ENCODE measurements around the gene ACSL5. TPM values are rescaled to one million over a fixed set of nuclear protein-coding genes. Genes with fewer than 3 reads are reported as not detected.
"Not testable (repeated sequence)": the region's sequence is repeated elsewhere in the genome, so short reads cannot be mapped to it uniquely, and the experiment has no call there.

Gene ACSL5
- total RNA-seq, 1 experiment from 2014 or later: 133 TPM

DNA sequence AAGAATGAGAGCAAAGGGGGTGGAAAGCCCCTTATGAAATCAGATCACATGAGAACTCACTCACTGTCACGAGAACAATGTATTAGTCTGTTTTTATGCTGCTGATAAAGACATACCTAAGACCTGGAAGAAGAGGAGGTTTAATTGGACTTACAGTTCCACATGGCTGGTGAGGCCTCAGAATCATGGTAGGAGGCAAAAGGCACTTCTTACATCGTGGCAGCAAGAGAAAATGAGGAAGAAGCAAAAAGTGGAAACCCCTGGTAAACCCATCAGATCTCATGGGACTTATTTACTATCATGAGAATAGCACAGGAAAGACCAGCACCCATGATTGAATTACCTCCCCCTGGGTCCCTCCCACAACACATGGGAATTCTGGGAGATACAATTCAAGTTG is 32.9 kb downstream of the ACSL5 start:
- not testable (repeated sequence) for DNase-seq (ENCODE audit: low spot score)

DNA sequence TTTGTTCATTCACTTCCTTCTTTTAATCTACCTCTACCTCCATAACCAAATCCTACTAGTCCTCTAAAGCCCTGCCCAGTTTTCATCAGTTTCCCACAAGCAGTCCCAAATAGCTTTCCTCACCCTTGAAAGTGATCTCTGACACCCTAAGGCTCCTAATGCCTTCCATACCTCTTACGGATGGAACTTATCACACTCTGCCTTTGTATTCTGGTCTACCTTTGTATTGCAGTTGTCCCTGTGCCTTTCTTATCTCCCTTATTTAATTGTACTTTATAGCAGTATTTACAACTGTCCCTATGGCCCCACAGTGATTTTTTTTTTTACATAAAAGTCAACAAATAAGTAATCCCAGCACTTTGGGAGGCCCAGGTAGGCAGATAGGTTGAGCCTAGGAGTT is 33.8 kb downstream of the ACSL5 start:
- DNase-seq (ENCODE audit: low spot score): no peak

DNA sequence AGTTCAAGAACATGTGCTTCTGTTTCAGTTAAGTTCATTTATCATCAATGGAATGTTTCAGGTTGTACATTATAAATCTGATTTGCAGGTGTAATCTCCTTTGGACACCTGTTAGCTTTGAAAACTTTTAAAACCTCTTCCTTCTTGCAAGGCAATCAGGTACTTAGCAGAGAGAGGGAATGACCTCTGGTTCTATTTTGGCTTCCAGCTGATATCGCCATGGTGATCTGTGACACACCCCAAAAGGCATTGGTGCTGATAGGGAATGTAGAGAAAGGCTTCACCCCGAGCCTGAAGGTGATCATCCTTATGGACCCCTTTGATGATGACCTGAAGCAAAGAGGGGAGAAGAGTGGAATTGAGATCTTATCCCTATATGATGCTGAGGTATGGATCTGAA is 35.4 kb downstream of the ACSL5 start:
- DNase-seq (ENCODE audit: low spot score): no peak

DNA sequence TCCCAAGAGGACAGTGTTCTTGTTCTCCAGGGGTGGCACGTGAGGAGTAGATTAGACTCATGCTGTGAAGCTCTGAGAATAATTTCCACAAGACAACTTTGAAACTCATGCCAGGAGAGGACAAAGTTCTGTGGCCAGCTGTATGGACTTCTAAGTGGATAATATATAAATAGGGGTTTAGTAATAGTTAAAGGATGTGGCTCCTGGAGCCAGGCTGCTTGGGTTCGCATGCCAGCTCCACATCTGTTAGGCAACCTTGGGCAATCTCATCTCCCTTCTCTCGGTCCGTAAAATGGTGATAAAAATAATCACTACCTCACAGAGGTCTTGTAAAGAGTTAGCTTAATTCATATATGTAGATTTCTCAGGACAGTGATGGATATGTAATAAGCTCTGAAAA is 35.8 kb downstream of the ACSL5 start:
- no peak for DNase-seq (ENCODE audit: low spot score)

DNA sequence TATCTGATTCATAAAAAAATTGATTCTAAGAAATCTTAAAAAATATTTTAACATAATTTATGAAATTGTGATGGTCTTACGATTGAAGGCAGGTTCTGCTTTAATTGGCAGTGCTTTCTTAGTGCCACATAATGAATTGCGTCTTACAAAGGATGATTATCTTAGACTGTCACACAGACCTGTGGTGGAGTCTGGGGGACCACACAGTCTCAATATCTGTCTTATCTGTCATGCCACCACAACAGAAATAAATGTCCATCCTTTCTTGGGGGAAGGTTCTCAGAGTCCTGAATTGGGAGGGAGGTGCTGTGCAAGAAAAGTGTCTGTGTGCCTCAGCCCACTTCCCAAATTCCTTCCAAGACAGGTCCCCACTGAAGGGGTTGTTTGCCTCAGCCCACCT is 38.8 kb downstream of the ACSL5 start:
- DNase-seq (ENCODE audit: low spot score): no peak

DNA sequence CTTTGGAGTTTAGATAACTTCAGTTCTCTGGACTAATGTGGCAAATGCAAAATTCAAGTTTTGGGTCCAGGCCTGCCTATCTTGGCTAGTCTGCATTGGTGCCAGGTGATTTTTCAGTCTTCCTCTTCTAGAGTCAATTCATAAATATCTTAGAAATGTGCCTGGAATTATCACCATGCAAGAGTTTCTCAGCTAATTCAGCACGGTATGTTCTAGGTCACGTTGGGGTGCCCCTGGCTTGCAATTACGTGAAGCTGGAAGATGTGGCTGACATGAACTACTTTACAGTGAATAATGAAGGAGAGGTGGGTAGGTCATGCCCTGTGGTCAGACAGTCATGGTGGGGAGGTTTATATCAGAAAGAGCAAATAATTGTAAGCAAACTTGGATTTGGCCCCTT is 47.8 kb downstream of the ACSL5 start:
- DNase-seq (ENCODE audit: low spot score): no peak

DNA sequence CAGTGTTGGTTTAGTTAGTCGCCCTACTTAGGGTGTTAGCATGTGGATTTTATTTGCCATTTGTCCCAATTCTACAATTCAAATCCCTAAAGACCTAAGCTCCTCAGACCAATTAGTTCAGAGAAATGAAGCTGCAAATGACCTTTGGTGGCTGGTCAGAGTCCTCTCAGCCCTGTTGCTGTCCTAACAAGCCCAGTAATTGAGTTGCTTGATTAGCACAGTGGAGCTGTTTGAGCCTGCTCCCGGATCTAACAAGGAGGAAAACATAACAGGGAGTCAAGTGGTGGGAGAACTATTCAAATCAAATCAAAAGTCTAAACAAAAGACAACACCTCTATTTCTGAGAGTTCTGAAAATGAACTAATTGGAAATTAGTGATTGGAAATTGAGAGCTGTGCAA is 50.7 kb downstream of the ACSL5 start:
- no peak for DNase-seq (ENCODE audit: low spot score)

DNA sequence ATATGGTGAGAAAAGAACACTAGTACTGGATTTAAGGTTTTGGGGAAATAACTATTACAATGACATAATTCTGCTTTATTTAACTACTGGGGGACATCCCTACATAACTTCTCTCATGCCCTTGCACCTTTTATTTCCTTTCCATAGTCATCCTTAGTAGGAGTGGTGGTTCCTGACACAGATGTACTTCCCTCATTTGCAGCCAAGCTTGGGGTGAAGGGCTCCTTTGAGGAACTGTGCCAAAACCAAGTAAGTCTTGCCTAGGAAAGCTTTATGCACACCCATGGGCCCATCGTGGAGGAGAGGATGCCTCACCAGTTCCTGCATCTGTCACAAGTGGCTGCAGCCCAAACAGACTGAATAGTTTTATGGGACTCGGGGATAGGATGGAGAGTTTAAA is 52.2 kb downstream of the ACSL5 start:
- DNase-seq (ENCODE audit: low spot score): no peak

DNA sequence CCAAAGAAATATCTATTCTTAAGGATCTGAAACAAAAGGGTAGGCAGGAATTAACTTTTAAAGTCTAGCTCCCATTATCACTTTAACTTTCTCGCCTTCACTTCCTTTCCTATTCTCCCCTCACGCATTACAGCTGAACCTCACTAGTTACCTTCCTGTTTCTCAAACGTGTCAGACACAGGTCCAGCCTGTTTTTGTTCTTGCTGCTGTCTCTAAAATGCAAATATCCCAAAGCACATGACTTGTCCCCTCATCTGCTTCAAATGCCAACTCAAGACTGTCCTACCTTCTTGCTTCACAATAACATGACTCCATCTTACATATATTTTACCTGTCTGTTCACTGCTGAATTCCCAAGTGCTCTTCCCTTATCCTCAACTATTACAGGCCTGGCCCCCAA is 55.2 kb downstream of the ACSL5 start:
- no peak for DNase-seq (ENCODE audit: low spot score)

DNA sequence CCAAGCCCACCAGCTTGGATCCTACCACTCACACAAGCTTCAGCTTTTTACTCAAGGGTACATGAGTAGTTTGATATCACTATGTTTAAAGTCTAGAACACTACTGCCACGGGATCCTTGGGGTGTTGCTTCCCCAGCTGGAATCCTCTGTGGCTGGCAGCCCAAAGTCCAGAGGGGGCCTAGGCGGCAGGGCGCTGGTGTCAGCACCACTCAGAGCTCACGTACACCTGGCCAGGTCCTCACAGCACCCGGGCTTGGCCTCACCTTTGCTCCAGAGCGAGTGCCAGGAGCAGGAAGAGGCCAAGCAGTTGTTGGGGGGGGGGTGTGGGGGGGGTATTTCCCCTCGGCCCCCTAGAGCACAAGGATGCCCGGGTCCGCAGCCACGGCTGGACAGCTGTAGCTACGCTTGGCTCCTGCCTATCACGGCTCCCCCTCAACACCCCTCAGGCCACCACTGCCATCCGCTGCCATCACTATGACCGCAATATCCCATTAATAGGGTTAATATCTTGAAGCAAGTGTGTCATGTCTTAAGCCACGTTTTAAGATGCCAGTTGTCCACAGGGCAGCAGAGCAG is 55.8 kb downstream of the ACSL5 start:
- DNase-seq (ENCODE audit: low spot score): no peak

DNA sequence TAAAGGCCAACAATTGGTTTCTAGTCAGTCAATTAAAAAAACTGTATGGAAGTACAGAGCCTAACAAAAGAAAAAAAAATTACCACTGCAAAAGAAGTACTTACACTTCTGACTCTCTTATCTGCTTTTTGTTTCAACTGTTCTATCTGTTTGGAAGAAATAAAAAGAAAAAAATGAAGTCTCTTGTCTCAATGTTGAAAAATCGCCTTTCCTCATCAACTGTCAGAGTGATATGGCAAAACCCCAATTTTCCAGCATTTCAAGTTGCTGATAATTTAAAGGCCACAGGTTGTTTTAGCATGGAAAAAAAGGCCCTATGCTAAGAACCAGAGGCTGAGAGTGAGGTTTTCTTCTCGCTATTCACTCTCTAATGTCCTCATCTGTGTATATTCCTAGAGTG is 59.2 kb downstream of the ACSL5 start:
- no peak for DNase-seq (ENCODE audit: low spot score)

DNA sequence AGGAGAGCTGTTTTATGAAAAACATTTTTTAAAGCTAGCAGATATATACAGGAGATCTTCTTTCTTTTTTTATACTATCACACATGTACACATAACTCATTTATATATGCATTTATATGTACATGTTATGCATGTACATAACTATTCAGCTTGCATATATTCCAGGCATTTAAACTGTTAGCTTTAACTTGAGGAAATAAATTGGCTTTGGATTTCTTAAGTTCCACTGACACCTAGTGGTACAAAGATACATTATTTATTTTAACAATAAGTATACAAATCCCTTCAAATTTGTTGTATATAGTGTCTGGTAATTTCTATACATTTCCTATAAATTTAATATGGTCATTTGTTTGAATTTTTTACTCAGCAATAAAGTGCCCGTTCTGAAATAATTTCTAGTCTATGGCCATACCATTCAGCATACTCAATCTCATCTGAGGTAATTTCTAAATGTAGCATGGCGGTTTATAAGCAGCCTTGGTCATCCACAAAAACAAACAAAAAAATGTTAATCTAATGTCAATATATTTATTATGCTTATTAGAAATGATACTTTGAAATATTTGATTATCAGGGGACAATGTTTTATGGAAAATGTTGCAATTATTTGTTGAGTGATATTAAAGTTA is 61.2 kb downstream of the ACSL5 start:
- peak; percentile 75 for DNase-seq (ENCODE audit: low spot score)

DNA sequence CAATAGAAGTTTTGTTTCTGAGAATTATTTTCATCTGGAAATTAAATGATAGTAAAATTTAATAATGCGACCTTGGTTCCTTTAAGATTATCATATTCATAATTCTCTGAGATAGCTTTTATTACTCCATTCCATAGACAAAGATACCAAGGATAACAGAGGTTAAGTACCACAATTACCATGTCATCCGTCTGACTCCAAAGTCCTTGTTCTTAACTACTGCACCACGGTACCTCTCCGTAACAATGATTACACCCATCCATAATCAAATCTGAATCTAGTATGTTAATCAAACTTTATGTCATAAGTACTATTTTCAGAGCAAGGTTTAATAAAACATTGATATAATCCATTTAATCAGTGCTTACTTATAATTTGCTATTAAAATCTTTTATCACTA is 64.4 kb downstream of the ACSL5 start:
- no peak for DNase-seq (ENCODE audit: low spot score)

DNA sequence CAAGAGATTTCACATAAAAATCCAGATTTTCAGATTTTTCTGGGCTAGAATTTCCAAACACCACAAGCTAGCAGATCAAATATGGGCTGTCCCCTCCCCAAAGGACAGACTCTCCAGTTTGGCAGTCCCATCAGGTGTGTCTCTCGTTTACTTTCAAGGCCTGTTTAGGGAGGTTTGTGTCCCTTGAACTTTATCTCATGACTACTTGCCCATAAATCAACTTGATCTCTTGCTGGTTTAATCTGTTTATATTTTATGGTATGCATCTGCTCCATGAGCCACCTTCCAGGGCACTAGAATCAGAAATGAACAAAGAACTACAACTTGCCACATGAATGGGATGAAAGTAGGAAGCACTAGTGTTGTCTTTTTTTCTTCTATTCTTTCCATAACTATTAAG is 67.6 kb downstream of the ACSL5 start:
- DNase-seq (ENCODE audit: low spot score): no peak

DNA sequence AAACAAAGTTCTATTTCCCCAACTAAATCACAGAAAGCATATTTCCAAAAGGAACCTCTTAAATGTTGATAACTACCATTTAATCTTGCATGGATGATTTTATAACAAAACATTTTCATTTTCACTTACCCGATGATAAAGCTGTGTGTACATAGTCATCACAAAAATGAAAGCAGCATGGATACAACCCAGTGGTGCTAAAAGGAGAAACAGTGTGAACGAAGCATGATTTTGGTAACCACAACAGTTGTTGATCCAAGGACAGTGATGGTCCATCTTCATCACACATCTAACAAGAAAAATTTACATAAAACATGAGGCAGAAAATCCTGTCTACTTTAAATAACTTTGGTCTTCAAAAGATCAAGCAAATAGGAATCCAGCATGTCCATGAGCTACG is 68.1 kb downstream of the ACSL5 start:
- DNase-seq (ENCODE audit: low spot score): no peak

DNA sequence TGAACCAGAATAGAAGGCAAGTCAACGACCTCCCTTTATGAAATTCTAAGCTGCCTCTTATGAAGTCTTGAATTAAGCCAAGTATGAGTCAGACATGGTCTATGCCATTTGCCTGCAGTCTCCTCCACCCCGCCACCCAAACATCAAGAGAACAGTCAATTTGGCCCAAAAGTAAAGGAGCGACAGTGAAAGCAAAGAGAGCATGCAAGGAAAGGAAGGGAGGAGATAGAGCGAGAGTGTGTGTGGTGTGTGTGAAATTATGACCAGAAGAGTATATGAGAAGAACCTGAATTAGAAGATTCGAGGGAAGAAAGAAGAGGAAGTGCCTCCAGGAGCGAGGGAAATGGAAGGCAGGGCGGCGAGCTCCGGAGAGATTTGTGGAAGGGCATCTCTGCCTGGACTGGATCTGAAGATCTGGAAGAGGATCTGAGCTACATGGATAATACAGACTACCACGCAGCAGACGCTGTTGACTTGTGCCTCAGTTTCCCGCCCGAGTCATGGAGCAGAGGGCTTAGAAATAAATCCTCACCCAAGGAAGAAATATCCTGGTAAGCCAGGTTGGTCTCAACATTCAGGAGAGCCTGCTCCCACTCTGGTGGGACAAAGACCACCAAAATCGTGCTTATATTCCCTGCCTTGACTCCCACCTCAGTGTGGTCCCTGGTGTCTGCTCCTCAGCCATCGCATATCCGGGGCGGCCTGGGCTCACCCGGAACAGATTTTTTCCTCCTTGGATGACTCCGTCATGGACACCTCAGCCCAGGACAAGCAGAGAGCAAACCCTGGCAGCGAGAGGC is 72.3 kb downstream of the ACSL5 start:
- peak; percentile 34 for DNase-seq (ENCODE audit: low spot score)

DNA sequence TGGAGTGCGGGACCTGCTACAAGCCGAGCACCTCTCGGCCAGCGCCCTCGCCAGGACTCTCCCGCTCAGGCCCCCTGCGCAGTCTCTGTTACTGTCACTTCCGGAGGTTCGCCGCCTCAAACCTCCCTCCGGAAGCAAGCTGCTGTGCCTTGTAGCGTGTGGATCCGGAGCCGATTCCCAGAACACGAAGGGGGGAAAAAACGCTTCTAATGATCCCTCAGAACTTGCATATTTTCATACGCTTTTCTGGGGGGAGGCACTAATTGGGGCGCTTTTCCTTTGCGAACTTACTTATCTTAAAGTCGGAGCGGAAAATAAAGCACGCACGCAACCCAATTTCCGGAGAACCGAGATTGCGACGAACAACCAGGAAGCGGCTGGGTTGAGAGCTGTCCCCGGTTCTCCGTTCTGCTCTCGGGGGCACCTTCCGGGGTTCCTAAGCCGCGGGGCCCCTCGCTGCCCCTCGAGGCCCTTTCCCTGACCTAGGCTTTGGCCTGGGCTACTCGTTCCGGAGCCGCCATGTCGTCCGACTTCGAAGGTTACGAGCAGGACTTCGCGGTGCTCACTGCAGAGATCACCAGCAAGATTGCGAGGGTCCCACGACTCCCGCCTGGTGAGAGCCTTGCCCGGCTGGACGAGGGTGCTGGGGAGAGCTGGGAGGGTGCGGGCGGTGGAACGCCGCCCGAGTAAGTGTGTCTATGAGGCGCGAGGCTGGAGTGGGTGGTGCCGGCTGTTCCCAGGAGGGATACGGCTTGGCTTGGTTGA is 73.1 kb downstream of the ACSL5 start, which contains the start of the genes VTI1A and ZDHHC6:
VTI1A (plus strand) TSS at position 361 of the 765 bp plus-strand sequence; CDS start at position 520, 159 bp downstream.
ZDHHC6 (minus strand) TSS at position 60 of the 765 bp plus-strand sequence. CDS start 1,478 bp downstream, outside the sequence.
- DNase-seq (ENCODE audit: low spot score): peak; percentile 88

DNA sequence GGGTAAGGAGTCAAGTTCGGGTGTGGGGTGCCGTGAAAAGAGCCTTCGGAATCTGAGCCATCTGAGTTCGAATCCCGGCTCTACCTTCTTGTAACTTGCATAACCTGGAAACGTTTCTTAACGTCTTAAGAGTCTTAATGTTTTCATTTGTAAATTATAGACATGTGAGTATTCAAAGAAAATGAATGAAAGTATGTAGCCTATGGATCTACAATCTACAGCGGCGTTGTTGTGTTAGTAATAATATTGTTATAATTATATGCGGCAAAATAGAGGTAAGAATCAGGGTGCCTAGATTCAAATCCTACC is 73.7 kb downstream of the ACSL5 start:
- DNase-seq (ENCODE audit: low spot score): no peak

DNA sequence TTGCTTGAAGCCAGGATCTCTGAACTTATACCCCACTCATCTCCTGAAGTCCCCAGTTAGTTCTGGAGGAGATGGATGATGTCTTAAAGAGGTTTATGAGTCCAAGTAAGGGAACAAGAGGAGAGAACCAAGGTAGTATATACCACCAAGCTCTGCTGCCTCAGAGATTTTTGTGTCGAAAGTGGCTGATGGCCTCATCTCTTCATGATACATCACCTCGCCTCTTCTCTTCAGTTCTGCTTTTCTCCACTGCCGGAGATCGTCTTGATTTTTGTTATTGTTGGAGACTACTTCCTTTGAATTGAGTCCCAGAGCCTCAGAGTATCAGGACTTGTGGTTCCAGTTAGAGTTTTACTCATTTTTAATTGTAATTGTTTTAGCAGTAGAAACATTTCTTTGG is 75.0 kb downstream of the ACSL5 start:
- DNase-seq (ENCODE audit: low spot score): no peak

DNA sequence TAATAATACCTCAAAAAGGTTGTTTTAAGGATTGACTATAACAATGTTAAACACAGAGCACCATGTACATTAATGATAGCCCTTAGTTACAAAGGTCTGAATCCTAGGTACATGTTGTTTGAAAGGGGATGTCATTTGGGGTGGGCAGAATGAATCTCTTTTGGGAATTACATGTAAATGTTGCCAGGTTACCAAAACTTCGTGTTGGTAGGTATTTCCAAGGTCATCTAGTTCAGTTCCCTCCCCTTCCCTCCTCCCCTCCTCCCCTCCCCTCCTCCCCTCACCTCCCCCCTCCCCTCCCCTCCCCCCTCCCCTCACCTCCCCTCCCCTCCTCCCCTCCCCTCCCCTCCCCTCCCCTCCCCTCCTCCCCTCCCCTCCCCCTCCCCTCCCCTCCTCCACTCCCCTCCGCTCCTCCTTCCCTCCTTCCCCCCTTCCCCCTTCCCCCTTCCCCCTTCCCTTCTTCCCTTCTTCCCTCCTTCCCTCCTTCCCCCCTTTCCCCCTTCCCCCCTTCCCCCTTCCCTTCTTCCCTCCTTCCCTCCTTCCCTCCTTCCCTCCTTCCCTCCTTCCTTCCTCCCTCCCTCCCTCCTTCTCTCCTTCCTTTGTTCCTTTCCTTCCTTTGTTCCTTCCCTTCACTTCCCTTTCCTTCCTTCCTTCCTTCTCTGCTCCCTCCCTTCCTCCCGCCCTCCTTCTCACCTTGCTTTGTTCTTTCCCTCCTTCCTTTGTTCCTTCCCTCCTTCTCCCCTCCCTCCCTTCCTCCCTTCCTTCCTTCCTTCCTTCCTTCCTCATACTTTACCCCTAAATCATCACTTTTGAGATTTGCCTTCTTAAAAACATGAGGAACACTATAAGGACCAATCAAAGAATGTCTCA is 81.2 kb downstream of the ACSL5 start:
- DNase-seq (ENCODE audit: low spot score): no peak

DNA sequence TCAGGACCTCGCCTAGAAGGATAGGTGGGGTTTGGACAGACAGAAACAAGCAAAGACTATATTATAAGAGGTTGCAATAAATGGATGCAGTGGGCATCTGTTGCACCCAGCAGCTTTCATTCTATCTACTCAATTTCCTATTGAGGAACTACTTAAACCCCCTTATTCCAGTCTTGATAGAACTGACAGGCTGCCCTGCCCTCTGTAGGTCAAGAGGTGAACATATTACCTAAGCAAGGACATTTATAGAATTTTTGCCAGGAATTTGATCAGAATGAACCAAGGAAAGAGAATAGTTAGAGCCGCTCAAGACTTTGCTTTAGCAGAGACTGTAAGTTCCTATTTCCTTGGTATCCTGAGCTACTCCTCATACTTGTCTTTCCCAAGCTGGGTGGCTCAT is 82.6 kb downstream of the ACSL5 start:
- no peak for DNase-seq (ENCODE audit: low spot score)

All from HT-29 (cell line).